CD14-positive monocyte (primary cell): ENCODE measurements around the gene MT1X. TPM values are rescaled to one million over a fixed set of nuclear protein-coding genes. Genes with fewer than 3 reads are reported as not detected.

Experiments used
- DNase-seq, 3 donors: peaks; one replicate each; pipeline ENCODE4 v3.0.0-alpha.2; 2011 to 2022
- H2AFZ ChIP-seq: 2 replicates; pipeline ENCODE4 v1.6.0; 2012; ENCODE audit warnings: mild to moderate bottlenecking, low read depth, low read length, inconsistent platforms; ENCODE audit not compliant: insufficient read depth, poor library complexity, severe bottlenecking
- H3K27ac ChIP-seq, 2 donors: 1 replicate in 1 of 2; 2 replicates in 1 of 2; pipeline ENCODE4 v1.5.1; 2012 to 2013; ENCODE audit warnings: low read length in 2 of 2, control low read depth in 1 of 2, inconsistent platforms in 1 of 2, low read depth in 1 of 2, mild to moderate bottlenecking in 1 of 2
- H3K27me3 ChIP-seq, 2 donors: one replicate each; pipeline versions ENCODE4 v1.6.0 to v1.6.1; 2011 to 2013; ENCODE audit warnings: low read length in 2 of 2; ENCODE audit not compliant: control insufficient read depth in 2 of 2, insufficient read depth in 2 of 2
- H3K36me3 ChIP-seq, 2 donors: replicated peaks in 1 of 2; 1 replicate in 1 of 2; 2 replicates in 1 of 2; pipeline versions ENCODE4 v1.5.1 to v1.6.1; 2012 to 2013; ENCODE audit warnings: low read length in 2 of 2, control low read depth in 1 of 2, inconsistent platforms in 1 of 2, mild to moderate bottlenecking in 1 of 2; ENCODE audit not compliant: insufficient read depth in 2 of 2, control insufficient read depth in 1 of 2
- H3K4me1 ChIP-seq, 2 donors: 1 replicate in 1 of 2; 2 replicates in 1 of 2; pipeline versions ENCODE4 v1.5.1 to v1.6.1; 2012 to 2013; ENCODE audit warnings: low read length in 2 of 2, control low read depth in 1 of 2, inconsistent platforms in 1 of 2, mild to moderate bottlenecking in 1 of 2, moderate library complexity in 1 of 2; ENCODE audit not compliant: insufficient read depth in 2 of 2, control insufficient read depth in 1 of 2
- H3K4me2 ChIP-seq: replicated peaks from 2 replicates; pipeline ENCODE3; 2012; ENCODE audit warnings: low read length, moderate library complexity, mild to moderate bottlenecking; ENCODE audit not compliant: poor library complexity, severe bottlenecking; ENCODE audit errors: extremely low read depth
- H3K4me3 ChIP-seq, 3 experiments: fragments of 200-600 bp in 1 of 3; sonication (generic) in 1 of 3; replicated peaks in 1 of 3; 1 replicate in 2 of 3; 2 replicates in 1 of 3; pipeline ENCODE4 v1.5.1; 2011 to 2013; ENCODE audit warnings: low read length in 3 of 3, mild to moderate bottlenecking in 3 of 3, control low read depth in 2 of 3, low read depth in 2 of 3, inconsistent platforms in 1 of 3, moderate library complexity in 1 of 3
- H3K79me2 ChIP-seq: 2 replicates; pipeline ENCODE4 v1.6.0; 2012; ENCODE audit warnings: mild to moderate bottlenecking, control low read depth, inconsistent platforms, low read length, moderate library complexity; ENCODE audit not compliant: insufficient read depth
- H3K9ac ChIP-seq: 2 replicates; pipeline ENCODE4 v1.6.0; 2017; ENCODE audit warnings: low read length, mild to moderate bottlenecking; ENCODE audit not compliant: insufficient read depth, poor library complexity, severe bottlenecking
- H3K9me3 ChIP-seq, 2 donors: replicated peaks in 1 of 2; 1 replicate in 1 of 2; 2 replicates in 1 of 2; pipeline versions ENCODE4 v1.5.1 to v1.6.1; 2012 to 2013; ENCODE audit warnings: low read length in 2 of 2, control low read depth in 1 of 2; ENCODE audit not compliant: control insufficient read depth in 1 of 2, insufficient read depth in 1 of 2
- H4K20me1 ChIP-seq: 2 replicates; pipeline ENCODE4 v1.6.0; 2012; ENCODE audit warnings: mild to moderate bottlenecking, low read length, control low read depth, moderate library complexity; ENCODE audit not compliant: insufficient read depth
- H3K27ac Mint-ChIP-seq, 7 donors: one replicate each; pipeline ENCODE4 v1.8.0; 2020; ENCODE audit warnings: mild to moderate bottlenecking in 7 of 7, mixed read lengths in 7 of 7, moderate library complexity in 6 of 7, inconsistent platforms in 2 of 7
- H3K27me3 Mint-ChIP-seq, 3 donors: one replicate each; pipeline ENCODE4 v1.8.0; 2021 to 2022; ENCODE audit warnings: low read depth in 3 of 3, mild to moderate bottlenecking in 3 of 3, mixed read lengths in 3 of 3, moderate library complexity in 3 of 3, inconsistent platforms in 1 of 3
- H3K36me3 Mint-ChIP-seq, 2 donors: one replicate each; pipeline ENCODE4 v1.8.0; 2020; ENCODE audit warnings: mixed read lengths in 2 of 2, inconsistent platforms in 1 of 2, mild to moderate bottlenecking in 1 of 2
- H3K4me1 Mint-ChIP-seq: one replicate; pipeline ENCODE4 v1.8.0; 2020; ENCODE audit warnings: mild to moderate bottlenecking, mixed read lengths
- H3K4me3 Mint-ChIP-seq, 2 donors: one replicate each; pipeline ENCODE4 v1.8.0; 2020; ENCODE audit warnings: mild to moderate bottlenecking in 2 of 2, mixed read lengths in 2 of 2, moderate library complexity in 1 of 2
- H3K9me3 Mint-ChIP-seq, 7 donors: one replicate each; pipeline ENCODE4 v1.8.0; 2020 to 2022; ENCODE audit warnings: mixed read lengths in 7 of 7, mild to moderate bottlenecking in 6 of 7, moderate library complexity in 6 of 7, inconsistent platforms in 2 of 7
- WGBS: methylation state at CpG from one replicate; pipeline ENCODE4 v1.1.5; 2013; ENCODE audit warnings: missing lambda C conversion rate; ENCODE audit not compliant: insufficient coverage; 5-methylcytosine and 5-hydroxymethylcytosine counted together
- intact Hi-C, 2 donors: fragments of 100-400 bp; cut with micrococcal nuclease; formaldehyde crosslinking; loops; one replicate each; pipeline versions ENCODE4 v1.15.0 to v1.15.1; 2023
- polyA plus RNA-seq, 3 donors: library from polyadenylated mRNA; depleted of rRNA in 1 of 3; unstranded in 2 of 3; stranded (reverse) in 1 of 3; fragments of 300-500 nt in 2 of 3; fragments of >200 nt in 1 of 3; fragmentation: Illumina TruSeq in 2 of 3; gene quantifications; 1 replicate in 2 of 3; 2 replicates in 1 of 3; pipeline ENCODE4 v1.2.3, GENCODE V29; 2012 to 2021
- TF ChIP-seq, protein P1 (sequence below): fragments of 200-600 bp; IDR thresholded peaks from one replicate; pipeline ENCODE4 v1.8.0; 2022; ENCODE audit warnings: antibody characterized with exemption, mild to moderate bottlenecking

MT1X gene
- polyA plus RNA-seq, 3 donors, result 34.5 to 87.9 (median 55.4) TPM

GRCh38 chr16:56697456-56698155 lies 15.3 kb downstream of the MT1X start:
- Histone ChIP-seq H3K4me3 (no peak overlapping the region), H3K9me3 (peaks cover 0 to 10% of the 10 kb centered on the region in 2 donors), H3K27ac (no peak overlapping the region), H3K27me3 (no peaks in the 10 kb centered on the region), H3K36me3 (no peaks in the 10 kb centered on the region), H3K4me1 (no peaks in the 10 kb centered on the region), H3K79me2 (no peaks in the 10 kb centered on the region), H4K20me1 (no peaks in the 10 kb centered on the region), H3K4me2 (no peak overlapping the region), H3K9ac (no peak overlapping the region), H2AFZ (no peak overlapping the region)
- intact Hi-C loops, result no loop called here
- DNase-seq, result no peak
- H3K4me3 Mint-ChIP-seq, result no peak overlapping the region
- no peaks in the 10 kb centered on the region for H3K36me3 Mint-ChIP-seq
- H3K27ac Mint-ChIP-seq, result no peak overlapping the region
- TF ChIP-seq, protein P1, sequence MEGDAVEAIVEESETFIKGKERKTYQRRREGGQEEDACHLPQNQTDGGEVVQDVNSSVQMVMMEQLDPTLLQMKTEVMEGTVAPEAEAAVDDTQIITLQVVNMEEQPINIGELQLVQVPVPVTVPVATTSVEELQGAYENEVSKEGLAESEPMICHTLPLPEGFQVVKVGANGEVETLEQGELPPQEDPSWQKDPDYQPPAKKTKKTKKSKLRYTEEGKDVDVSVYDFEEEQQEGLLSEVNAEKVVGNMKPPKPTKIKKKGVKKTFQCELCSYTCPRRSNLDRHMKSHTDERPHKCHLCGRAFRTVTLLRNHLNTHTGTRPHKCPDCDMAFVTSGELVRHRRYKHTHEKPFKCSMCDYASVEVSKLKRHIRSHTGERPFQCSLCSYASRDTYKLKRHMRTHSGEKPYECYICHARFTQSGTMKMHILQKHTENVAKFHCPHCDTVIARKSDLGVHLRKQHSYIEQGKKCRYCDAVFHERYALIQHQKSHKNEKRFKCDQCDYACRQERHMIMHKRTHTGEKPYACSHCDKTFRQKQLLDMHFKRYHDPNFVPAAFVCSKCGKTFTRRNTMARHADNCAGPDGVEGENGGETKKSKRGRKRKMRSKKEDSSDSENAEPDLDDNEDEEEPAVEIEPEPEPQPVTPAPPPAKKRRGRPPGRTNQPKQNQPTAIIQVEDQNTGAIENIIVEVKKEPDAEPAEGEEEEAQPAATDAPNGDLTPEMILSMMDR, result no peak
- H3K27me3 Mint-ChIP-seq, result peaks cover 3 to 9% (median 7%) of the 10 kb centered on the region in 3 donors
- H3K4me1 Mint-ChIP-seq, result peaks cover 12% of the 10 kb centered on the region
- 95% methylated on average over 3 of the region's 5 CpGs for WGBS
- peaks cover 3 to 16% (median 10%) of the 10 kb centered on the region in 7 donors for H3K9me3 Mint-ChIP-seq

DNA sequence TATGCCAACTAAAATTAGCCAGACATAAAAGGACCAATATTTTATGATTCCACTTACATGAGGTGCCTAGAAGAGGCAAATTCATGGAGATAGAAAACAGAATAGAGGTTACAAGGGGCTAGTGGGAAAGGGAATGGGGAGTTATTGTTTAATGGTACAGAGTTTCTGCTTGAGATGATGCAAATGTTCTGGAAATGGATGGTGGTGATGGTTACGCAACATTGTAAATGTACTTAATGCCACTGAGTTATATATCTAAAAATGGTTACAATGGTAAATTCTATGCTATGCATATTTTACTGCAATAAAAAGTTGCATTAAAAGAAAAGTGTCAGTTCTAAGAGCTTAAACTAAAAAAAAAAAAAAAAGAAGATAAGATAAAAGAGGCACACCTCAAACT lies 17.9 kb downstream of the MT1X start:
- no peak overlapping the region for H3K4me2 ChIP-seq
- no peaks in the 10 kb centered on the region for H3K4me1 ChIP-seq
- peaks cover 3 to 16% (median 10%) of the 10 kb centered on the region in 7 donors for H3K9me3 Mint-ChIP-seq
- peaks cover 5 to 10% (median 6%) of the 10 kb centered on the region in 3 donors for H3K27me3 Mint-ChIP-seq
- peaks cover 0 to 10% of the 10 kb centered on the region in 2 donors for H3K9me3 ChIP-seq
- intact Hi-C loops, result loop anchor here (5.0 to 10.0 kb wide), 3 partner anchors 95 to 183 kb away; partner anchors contain the start of gene MT2A (in 2 of the 2)
- no peaks in the 10 kb centered on the region for H3K36me3 ChIP-seq
- TF ChIP-seq, protein P1, result no peak
- H3K4me3 Mint-ChIP-seq, result no peak overlapping the region
- H3K4me1 Mint-ChIP-seq, result peaks cover 12% of the 10 kb centered on the region
- WGBS, result no CpG with 5 or more reads among the region's 1 CpG
- H3K27ac ChIP-seq, result no peak overlapping the region
- H3K27ac Mint-ChIP-seq, result no peak overlapping the region
- H2AFZ ChIP-seq, result no peak overlapping the region
- H3K4me3 ChIP-seq, result no peak overlapping the region
- H4K20me1 ChIP-seq, result no peaks in the 10 kb centered on the region
- H3K36me3 Mint-ChIP-seq, result no peaks in the 10 kb centered on the region
- no peaks in the 10 kb centered on the region for H3K79me2 ChIP-seq
- no peak overlapping the region for H3K9ac ChIP-seq
- DNase-seq, result no peak
- H3K27me3 ChIP-seq, result no peaks in the 10 kb centered on the region
